ENCODE data around the gene ARF1.

The ARF1 gene

GRCh38 chr1:228084325-228084724 lies 1.8 kb downstream of the ARF1 start:
- in situ Hi-C loops (cut with MboI; ENCODE audit: low sequenced_read_pairs) = no loop called here

DNA sequence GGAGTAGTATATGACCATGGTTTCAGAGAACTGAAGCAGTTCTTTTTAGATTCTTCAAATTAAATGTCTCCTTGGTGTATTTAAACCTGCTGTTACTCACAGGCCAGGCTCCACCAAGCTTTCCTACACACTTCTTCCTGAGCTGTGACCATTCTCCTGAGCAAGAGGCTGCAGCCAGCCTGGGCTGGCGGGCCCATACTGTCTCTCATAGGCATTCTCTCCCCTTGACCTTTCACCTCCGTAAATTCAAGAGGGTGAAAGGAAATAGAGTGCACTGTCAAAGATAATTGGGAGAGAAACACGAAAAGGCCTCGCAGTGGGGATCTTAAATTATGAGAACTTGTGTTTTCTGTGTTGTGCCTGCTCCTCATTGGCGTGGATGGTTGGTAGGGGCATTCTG lies 2.3 kb downstream of the ARF1 start:
- in situ Hi-C loops (cut with MboI; ENCODE audit: low sequenced_read_pairs) = no loop called here

GRCh38 chr1:228085287-228085951 lies 2.9 kb downstream of the ARF1 start:
- in situ Hi-C loops (cut with MboI; ENCODE audit: low sequenced_read_pairs) = no loop called here

DNA sequence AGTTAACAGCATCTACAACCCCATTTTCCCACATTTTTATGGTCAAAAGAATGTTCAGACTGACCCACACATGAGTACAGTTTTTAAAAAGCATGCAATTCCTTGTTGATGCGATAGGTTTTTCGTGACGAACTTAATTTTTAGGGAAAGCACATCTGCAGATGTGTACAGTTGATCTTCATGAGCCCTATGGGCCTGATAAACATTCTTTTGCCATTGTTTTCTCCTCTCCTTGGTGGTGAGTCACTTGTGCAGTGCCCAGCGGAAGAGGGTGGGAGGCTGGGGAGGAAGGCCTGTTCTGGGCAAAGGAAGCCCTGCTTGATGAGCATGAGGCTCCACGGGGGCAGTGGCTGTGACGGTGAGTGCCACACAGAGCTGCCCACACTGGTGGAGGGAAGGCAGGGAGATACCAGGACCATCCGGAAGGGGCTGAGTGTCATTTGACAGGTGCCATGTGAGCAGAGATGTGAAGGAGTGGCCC lies 5.3 kb downstream of the ARF1 start:
- in situ Hi-C loops (cut with MboI; ENCODE audit: low sequenced_read_pairs) = no loop called here

GRCh38 chr1:228088586-228089498 lies 6.3 kb downstream of the ARF1 start:
- in situ Hi-C loops (cut with MboI; ENCODE audit: low sequenced_read_pairs) = no loop called here

DNA sequence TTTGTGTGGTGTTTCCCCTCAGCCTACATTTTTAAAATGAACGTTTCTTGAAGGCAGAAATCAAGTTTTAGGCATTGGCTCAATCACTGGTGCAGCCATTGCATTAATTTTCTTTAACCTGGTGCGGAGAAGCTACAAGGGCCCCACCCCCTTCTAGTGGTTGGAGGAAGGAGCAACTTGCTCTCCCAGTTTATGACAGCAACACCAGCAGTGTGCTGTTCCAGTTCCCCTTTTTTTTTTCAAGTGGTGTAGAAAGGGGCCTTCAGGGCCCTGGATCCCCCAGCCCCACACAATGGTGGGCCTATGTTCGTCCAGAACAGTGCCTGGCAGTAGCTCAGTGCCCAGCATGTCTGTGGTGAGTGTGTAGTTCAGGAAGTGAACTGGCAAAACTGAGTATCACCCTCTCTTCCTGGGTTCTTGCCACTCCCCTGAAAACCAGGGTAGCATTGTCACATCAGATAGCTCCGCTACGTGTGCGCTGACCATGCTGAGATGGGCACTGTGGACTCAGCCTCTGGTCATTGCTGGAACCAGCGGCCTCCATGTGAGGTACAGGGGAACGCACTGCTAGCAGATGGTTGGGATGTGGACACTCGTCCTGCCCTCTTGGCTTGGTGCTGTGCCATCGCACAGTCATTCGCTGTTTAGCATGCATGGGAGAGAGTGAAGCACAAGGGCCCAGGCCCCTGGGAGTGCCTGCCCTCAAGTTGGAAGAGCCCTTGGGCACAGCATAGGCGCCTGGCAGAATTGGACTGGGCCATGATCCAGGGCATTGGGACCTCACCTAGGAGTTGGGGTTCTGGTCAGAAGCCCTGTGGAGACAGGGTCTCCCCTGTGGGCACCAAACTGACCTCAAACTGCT lies 7.2 kb downstream of the ARF1 start:
- in situ Hi-C loops (cut with MboI; ENCODE audit: low sequenced_read_pairs) = no loop called here

DNA sequence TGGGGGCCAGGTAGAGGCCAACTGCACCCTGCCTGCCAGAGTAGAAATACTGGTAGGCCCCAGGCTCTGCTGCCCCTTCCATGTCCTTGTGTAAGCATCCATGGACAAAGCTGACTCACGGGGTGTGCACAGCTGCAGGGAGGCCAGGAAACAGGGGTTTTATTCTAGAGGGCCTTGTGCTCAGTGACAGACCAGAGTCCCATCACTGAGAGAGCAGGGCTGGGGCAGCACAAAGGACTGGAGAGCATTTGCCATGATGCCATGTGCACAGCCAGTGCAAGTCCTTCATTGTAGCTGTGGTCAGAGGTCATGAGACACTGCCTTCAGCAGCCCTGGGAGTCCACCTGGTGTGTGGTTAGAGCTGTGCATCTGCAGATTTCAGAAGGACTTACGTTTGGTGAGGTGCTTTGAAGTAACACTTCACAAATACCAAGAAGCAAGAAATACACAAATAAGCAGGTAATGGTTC lies 8.1 kb downstream of the ARF1 start:
- in situ Hi-C loops (cut with MboI; ENCODE audit: low sequenced_read_pairs) = no loop called here

DNA sequence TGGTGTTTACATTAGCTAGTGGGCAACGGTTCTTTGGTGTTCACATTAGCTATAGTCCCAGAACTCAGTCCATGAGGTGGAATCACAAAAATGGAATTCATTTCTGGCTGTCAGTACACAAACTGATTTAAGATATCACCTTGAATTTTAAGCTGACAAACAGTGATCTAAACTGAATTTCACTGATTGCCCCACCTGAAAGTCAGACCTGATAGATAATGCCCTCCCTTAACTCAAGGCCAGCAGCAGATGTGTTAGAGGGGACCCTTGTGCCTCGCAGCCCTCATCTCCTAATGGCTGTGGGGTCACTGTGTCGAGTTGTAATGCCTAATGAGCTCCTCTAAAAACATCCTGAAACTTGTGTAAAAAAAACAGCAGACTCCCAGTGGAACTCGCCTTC lies 8.6 kb downstream of the ARF1 start:
- in situ Hi-C loops (cut with MboI; ENCODE audit: low sequenced_read_pairs) = no loop called here

DNA sequence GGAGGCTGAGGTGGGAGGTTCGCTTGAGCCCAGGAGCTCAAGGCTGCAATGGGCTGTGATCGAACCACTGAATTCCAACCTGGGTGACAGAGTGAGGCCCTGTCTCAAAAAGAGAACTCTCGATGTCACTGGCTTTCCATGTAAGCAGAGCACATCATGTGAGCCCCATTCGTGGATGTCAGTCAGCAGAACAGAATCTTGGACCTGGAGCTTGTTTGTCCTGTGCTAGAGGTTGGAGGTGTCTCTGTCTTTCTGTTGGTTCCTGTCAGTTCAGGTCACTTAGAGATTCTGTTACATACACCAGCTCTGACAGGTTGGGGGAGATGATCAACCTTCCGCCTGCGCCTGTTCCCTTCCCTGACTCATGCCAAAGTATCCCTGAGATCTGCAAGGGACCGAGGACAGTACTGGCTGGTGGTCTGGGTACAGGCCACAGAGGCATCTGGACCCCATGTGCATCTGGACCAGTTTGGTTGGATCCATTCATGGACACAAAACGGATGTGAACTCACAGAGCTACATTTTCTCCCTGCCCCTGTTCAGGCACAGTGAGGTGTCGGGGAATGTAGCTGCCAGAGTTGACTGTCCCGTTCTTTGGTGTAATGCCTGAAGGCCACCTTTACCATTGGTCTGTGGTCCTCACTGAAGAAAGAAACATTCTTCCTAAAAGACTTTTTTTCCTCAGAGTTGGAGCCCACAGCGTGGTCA lies 10.0 kb downstream of the ARF1 start:
- in situ Hi-C loops (cut with MboI; ENCODE audit: low sequenced_read_pairs) = no loop called here

- in situ Hi-C loops (cut with MboI; ENCODE audit: low sequenced_read_pairs) = no loop called here
These were observed 10.8 kb downstream of the ARF1 start for GRCh38 chr1:228093050-228093906.

DNA sequence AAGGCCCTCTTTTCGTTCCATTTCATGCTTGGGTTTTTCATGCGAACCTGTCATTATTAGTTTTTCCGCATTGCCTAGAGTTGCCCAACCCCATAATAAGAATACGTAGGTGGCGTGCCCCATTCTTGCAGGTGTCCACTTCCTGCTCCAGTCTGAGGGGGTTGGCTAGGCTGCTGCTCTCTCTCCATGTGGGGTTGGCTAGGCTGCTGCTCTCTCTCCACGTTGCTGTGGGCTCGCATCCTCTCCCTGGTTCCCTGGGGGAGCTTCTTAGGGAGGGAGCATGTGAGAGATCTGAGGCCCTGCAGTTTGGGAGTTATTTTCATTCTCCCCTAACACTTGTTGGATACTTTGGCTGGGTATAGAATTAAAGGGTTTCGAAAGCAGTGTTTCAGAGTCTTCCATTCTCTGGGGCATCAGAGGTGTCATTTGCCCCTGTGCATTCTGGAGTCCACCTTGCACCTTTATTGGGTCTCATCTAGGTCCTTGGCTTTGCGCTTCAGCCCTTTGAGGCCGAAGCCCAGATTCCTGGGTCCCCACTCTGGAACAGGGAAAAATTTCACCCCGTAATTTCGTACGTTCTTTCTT lies 12.0 kb downstream of the ARF1 start:
- in situ Hi-C loops (cut with MboI; ENCODE audit: low sequenced_read_pairs) = no loop called here

- in situ Hi-C loops (cut with MboI; ENCODE audit: low sequenced_read_pairs) = no loop called here
These were observed 12.7 kb downstream of the ARF1 start for GRCh38 chr1:228095161-228095560.

DNA sequence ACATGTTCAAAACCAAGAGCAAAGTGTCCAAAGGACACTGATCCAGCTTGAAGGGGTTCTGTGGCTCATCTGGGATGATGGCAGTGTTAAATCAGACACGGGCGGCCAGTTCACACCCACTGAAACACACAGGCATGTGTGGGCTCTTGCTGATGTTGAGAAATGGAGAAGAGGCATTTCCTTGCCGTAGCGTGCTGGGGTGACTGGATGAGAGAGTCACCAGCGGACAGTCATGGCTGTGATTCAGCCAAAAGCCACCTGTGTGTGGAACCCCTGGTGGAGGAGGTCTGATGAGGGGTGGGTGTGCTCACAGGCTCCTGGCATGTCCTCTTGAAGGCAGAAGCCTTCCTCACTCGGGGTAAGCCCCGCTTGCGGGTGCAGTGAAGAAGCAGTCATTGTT lies 13.4 kb downstream of the ARF1 start:
- in situ Hi-C loops (cut with MboI; ENCODE audit: low sequenced_read_pairs) = no loop called here

- in situ Hi-C loops (cut with MboI; ENCODE audit: low sequenced_read_pairs) = no loop called here
These were observed 14.2 kb downstream of the ARF1 start for GRCh38 chr1:228096416-228097332.

- in situ Hi-C loops (cut with MboI; ENCODE audit: low sequenced_read_pairs) = no loop called here
These were observed 15.0 kb downstream of the ARF1 start for GRCh38 chr1:228097333-228098081.

DNA sequence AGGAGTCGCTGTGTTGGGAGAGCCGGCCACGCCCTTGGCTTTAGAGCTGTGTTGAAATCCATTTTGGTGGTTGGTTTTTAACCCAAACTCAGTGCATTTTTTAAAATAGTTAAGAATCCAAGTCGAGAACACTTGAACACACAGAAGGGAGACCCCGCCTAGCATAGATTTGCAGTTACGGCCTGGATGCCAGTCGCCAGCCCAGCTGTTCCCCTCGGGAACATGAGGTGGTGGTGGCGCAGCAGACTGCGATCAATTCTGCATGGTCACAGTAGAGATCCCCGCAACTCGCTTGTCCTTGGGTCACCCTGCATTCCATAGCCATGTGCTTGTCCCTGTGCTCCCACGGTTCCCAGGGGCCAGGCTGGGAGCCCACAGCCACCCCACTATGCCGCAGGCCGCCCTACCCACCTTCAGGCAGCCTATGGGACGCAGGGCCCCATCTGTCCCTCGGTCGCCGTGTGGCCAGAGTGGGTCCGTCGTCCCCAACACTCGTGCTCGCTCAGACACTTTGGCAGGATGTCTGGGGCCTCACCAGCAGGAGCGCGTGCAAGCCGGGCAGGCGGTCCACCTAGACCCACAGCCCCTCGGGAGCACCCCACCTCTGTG lies 15.9 kb downstream of the ARF1 start:
- in situ Hi-C loops (cut with MboI; ENCODE audit: low sequenced_read_pairs) = no loop called here

GRCh38 chr1:228099331-228099732 lies 16.8 kb downstream of the ARF1 start:
- in situ Hi-C loops (cut with MboI; ENCODE audit: low sequenced_read_pairs) = no loop called here

Measured in HL-60/S4 treated with phorbol 12-myristate 13-acetate at 8.2 ng/mL for 4 days and 3 days (cell line).